ENCODE measurements around the gene MRGPRX3. TPM values are rescaled to one million over a fixed set of nuclear protein-coding genes. Genes with fewer than 3 reads are reported as not detected.
A peak's percentile ranks its signal among the peaks of the same experiment; 100 is the strongest.

The MRGPRX3 gene
- total and polyA plus RNA-seq, 2 of the 13 experiments (the other 11 are each of a cell fraction or from before 2014, with no cell fraction given), result 0.53 TPM; not detected in 1

- TF ChIP-seq ZHX2 (IDR thresholded peaks at IDR 0.05; ENCODE audit: low read depth) (peak; percentile 79), ZHX2 (CRISPR knock-in tag; IDR thresholded peaks at IDR 0.05; ENCODE audit: borderline replicate concordance) (no peak), ZNF761 (CRISPR knock-in tag; conservative IDR thresholded peaks at IDR 0.05) (peak; percentile 78; the same call in 1 of the 2 replicates), ZNF496 (CRISPR knock-in tag; IDR thresholded peaks at IDR 0.05; ENCODE audit: insufficient replicate concordance) (no peak), ZNF678 (CRISPR knock-in tag; IDR thresholded peaks at IDR 0.05) (peak; percentile 76; the same call in 1 of the 2 replicates), MXD1 (CRISPR knock-in tag; IDR thresholded peaks at IDR 0.05) (peak; percentile 84), ZNF205 (CRISPR knock-in tag; IDR thresholded peaks at IDR 0.05) (peak; percentile 75; the same call in 1 of the 2 replicates), RXRB (CRISPR knock-in tag; IDR thresholded peaks at IDR 0.05; ENCODE audit: borderline replicate concordance) (peak; percentile 77), IRF2 (CRISPR knock-in tag; IDR thresholded peaks at IDR 0.05) (peak; percentile 84), CENPT (CRISPR knock-in tag; IDR thresholded peaks at IDR 0.05; ENCODE audit: low read depth) (0 out of 2 replicates have a peak, but pooled peaks have one; percentile 36), RAD51 (IDR thresholded peaks at IDR 0.05; ENCODE audit: borderline replicate concordance) (no peak), GATA4 (IDR thresholded peaks at IDR 0.05; ENCODE audit: borderline replicate concordance, low read depth) (no peak), TGIF2 (CRISPR knock-in tag; IDR thresholded peaks at IDR 0.05) (no peak), THRA (CRISPR knock-in tag; IDR thresholded peaks at IDR 0.05; ENCODE audit: borderline replicate concordance) (no peak), RELA (CRISPR knock-in tag; IDR thresholded peaks at IDR 0.05) (no peak), MYC (CRISPR knock-in tag; IDR thresholded peaks at IDR 0.05; ENCODE audit: borderline replicate concordance) (peak; percentile 88; the same call in 1 of the 2 replicates), GATAD1 (CRISPR knock-in tag; IDR thresholded peaks at IDR 0.05) (peak; percentile 96), PTBP1 (IDR thresholded peaks at IDR 0.05; ENCODE audit: low read depth, low read length, poor library complexity, severe bottlenecking) (peak; percentile 82), MTERF4 (CRISPR knock-in tag; IDR thresholded peaks at IDR 0.05) (no peak), E2F5 (CRISPR knock-in tag; conservative IDR thresholded peaks at IDR 0.05) (peak; percentile 87)
These were observed 26.4 kb upstream of the MRGPRX3 start, which contains the start of gene SAAL1 (continued) for GRCh38 chr11:18105802-18106574.

All from HepG2 (cell line).